HEK293 (cell line): ENCODE data around the gene FOXO3.

Experiments used
- CTCF ChIA-PET: fragments of 350-600 bp; formaldehyde crosslinking; extraction: SDS; loops from one replicate; lab custom pipeline; 2021; ENCODE audit warnings: antibody characterized with exemption; lab: Yijun Ruan, JAX
- POLR2A ChIA-PET: fragments of 300-600 bp; formaldehyde crosslinking; extraction: SDS; loops from one replicate; lab custom pipeline; 2020; ENCODE audit warnings: antibody characterized with exemption, inconsistent platforms; lab: Yijun Ruan, JAX
- H3K27ac ChIP-seq: fragments of 200-500 bp; sonication (Bioruptor generic); 2 replicates; pipeline ENCODE4 v1.5.1; 2014; ENCODE audit warnings: low read depth, low read length, control low read depth, inconsistent platforms; ENCODE audit errors: extremely low read depth
- H3K36me3 ChIP-seq, 2 experiments: fragments of 200-500 bp in 1 of 2; sonication (Bioruptor generic) in 1 of 2; 1 replicate in 1 of 2; 2 replicates in 1 of 2; pipeline ENCODE4 v1.5.1; 2014 to 2017; ENCODE audit warnings: inconsistent platforms in 2 of 2, low read length in 2 of 2; ENCODE audit not compliant: control insufficient read depth in 2 of 2, insufficient read depth in 1 of 2
- H3K4me1 ChIP-seq: fragments of 200-500 bp; sonication (Bioruptor generic); 2 replicates; pipeline ENCODE4 v1.5.1; 2014; ENCODE audit warnings: mild to moderate bottlenecking, low read length, inconsistent platforms; ENCODE audit not compliant: control insufficient read depth, insufficient read depth
- H3K4me3 ChIP-seq: 2 replicates; pipeline ENCODE4 v1.5.1; 2011; ENCODE audit warnings: low read depth, mild to moderate bottlenecking, control low read depth, low read length, moderate library complexity
- H3K9me3 ChIP-seq: fragments of 200-500 bp; sonication (Bioruptor generic); 2 replicates; pipeline ENCODE4 v1.5.1; 2014; ENCODE audit warnings: low read depth, low read length, inconsistent platforms; ENCODE audit not compliant: control insufficient read depth, insufficient read depth
- EGR2 ChIP-seq: fragments of 450-650 bp; formaldehyde crosslinking; IDR thresholded peaks from 2 replicates; pipeline ENCODE4 v1.5.1; 2016; ENCODE audit warnings: low read depth, missing biosample characterization, missing genetic modification characterization
- KLF8 ChIP-seq: fragments of 450-650 bp; formaldehyde crosslinking; IDR thresholded peaks from 2 replicates; pipeline ENCODE4 v1.5.1; 2016; ENCODE audit warnings: missing biosample characterization, missing genetic modification characterization
- KLF9 ChIP-seq: fragments of 450-650 bp; formaldehyde crosslinking; IDR thresholded peaks from 2 replicates; pipeline ENCODE4 v1.5.1; 2016; ENCODE audit warnings: missing biosample characterization, missing genetic modification characterization, low read depth
- MYNN ChIP-seq: fragments of 450-650 bp; formaldehyde crosslinking; IDR thresholded peaks from 2 replicates; pipeline ENCODE4 v1.5.1; 2016; ENCODE audit warnings: missing biosample characterization, missing genetic modification characterization, borderline replicate concordance
- PATZ1 ChIP-seq: fragments of 450-650 bp; formaldehyde crosslinking; IDR thresholded peaks from 2 replicates; pipeline ENCODE4 v1.5.1; 2016; ENCODE audit warnings: missing biosample characterization, missing genetic modification characterization
- PBX3 ChIP-seq: sonication (generic); formaldehyde crosslinking; IDR thresholded peaks from 2 replicates; pipeline ENCODE4 v1.8.1; 2022; ENCODE audit warnings: mild to moderate bottlenecking, moderate library complexity, missing genetic modification reagents
- SALL2 ChIP-seq: fragments of 450-650 bp; formaldehyde crosslinking; IDR thresholded peaks from 2 replicates; pipeline ENCODE4 v1.5.0; 2017; ENCODE audit warnings: missing biosample characterization, mild to moderate bottlenecking, missing genetic modification characterization, borderline replicate concordance
- SP2 ChIP-seq: fragments of 450-650 bp; formaldehyde crosslinking; IDR thresholded peaks from 2 replicates; pipeline ENCODE4 v1.5.1; 2016; ENCODE audit warnings: missing biosample characterization, missing genetic modification characterization
- ZNF121 ChIP-seq: fragments of 450-650 bp; formaldehyde crosslinking; IDR thresholded peaks from 2 replicates; pipeline ENCODE4 v1.5.1; 2016; ENCODE audit warnings: missing biosample characterization, missing genetic modification characterization
- ZNF146 ChIP-seq: fragments of 450-650 bp; formaldehyde crosslinking; IDR thresholded peaks from 2 replicates; pipeline ENCODE4 v1.5.1; 2016; ENCODE audit warnings: missing biosample characterization, missing genetic modification characterization
- ZNF26 ChIP-seq: fragments of 450-650 bp; formaldehyde crosslinking; IDR thresholded peaks from 2 replicates; pipeline ENCODE4 v1.5.1; 2016; ENCODE audit warnings: missing biosample characterization, missing genetic modification characterization
- ZNF366 ChIP-seq: fragments of 450-650 bp; formaldehyde crosslinking; conservative IDR thresholded peaks from 2 replicates; pipeline ENCODE4 v1.5.1; 2016; ENCODE audit warnings: missing biosample characterization, missing genetic modification characterization
- ZNF433 ChIP-seq: fragments of 450-650 bp; formaldehyde crosslinking; IDR thresholded peaks from 2 replicates; pipeline ENCODE4 v1.5.1; 2016; ENCODE audit warnings: missing biosample characterization, missing genetic modification characterization, low read depth
- ZNF585B ChIP-seq: fragments of 450-650 bp; formaldehyde crosslinking; IDR thresholded peaks from 2 replicates; pipeline ENCODE4 v1.5.1; 2016; ENCODE audit warnings: missing biosample characterization, missing genetic modification characterization
- ZSCAN30 ChIP-seq: fragments of 450-650 bp; IDR thresholded peaks from 2 replicates; pipeline ENCODE4 v1.5.1; 2018; ENCODE audit warnings: missing biosample characterization, mild to moderate bottlenecking, missing genetic modification characterization, moderate library complexity
- TF ChIP-seq, protein P1 (sequence below): fragments of 450-650 bp; formaldehyde crosslinking; IDR thresholded peaks from 2 replicates; pipeline ENCODE4 v1.5.1; 2016; ENCODE audit warnings: missing biosample characterization, missing genetic modification characterization
- TF ChIP-seq, protein P2 (sequence below): fragments of 450-650 bp; formaldehyde crosslinking; conservative IDR thresholded peaks from 2 replicates; pipeline ENCODE4 v1.5.1; 2016; ENCODE audit warnings: low read depth, missing biosample characterization, missing genetic modification characterization
- TF ChIP-seq, protein P3 (sequence below): fragments of 450-650 bp; formaldehyde crosslinking; IDR thresholded peaks from 2 replicates; pipeline ENCODE4 v1.5.1; 2016; ENCODE audit warnings: missing biosample characterization, missing genetic modification characterization

Gene FOXO3

DNA sequence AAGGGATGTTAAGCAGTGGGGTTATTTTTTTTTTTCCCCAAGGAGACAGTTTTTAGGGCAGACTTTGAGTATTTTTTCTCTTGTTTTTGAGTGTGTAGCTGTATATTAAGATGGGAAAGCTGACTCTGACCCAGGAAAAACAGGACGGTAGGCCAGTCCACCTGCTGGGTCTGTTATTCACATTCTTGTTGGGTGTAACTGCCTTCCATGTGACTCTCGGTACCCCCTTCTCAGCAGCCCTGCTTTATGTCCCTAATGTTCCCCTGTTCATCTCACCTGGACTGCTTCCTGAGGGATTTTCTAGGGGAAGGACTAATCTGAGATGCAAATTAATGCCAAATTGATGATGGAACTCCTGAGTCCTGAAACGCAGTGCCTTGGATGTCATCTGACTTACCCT is 21.9 kb downstream of the FOXO3 start:
- H3K4me3 ChIP-seq, result no peak overlapping the region
- CTCF ChIA-PET, result interaction anchor here (2.4 kb wide), 1 partner anchor 14 kb away, joined by 6 read pairs; no protein-coding TSS in a partner anchor
- TF ChIP-seq, protein P1, sequence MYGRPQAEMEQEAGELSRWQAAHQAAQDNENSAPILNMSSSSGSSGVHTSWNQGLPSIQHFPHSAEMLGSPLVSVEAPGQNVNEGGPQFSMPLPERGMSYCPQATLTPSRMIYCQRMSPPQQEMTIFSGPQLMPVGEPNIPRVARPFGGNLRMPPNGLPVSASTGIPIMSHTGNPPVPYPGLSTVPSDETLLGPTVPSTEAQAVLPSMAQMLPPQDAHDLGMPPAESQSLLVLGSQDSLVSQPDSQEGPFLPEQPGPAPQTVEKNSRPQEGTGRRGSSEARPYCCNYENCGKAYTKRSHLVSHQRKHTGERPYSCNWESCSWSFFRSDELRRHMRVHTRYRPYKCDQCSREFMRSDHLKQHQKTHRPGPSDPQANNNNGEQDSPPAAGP (tag by site-specific recombination), result no peak
- TF ChIP-seq KLF8 (tag by site-specific recombination) (no peak), ZNF146 (no peak)
- peaks cover 0 to 17% of the 10 kb centered on the region in 2 experiments; a peak in 1 of 3 replicates for H3K36me3 ChIP-seq
- H3K27ac ChIP-seq, result no peak overlapping the region
- H3K4me1 ChIP-seq, result peaks cover 39% of the 10 kb centered on the region
- no peaks in the 10 kb centered on the region for H3K9me3 ChIP-seq
- POLR2A ChIA-PET, result no interaction called here

- CTCF ChIA-PET, result no interaction called here
- POLR2A ChIA-PET, result no interaction called here
- TF ChIP-seq SALL2 (tag by site-specific recombination) (no peak), EGR2 (tag by site-specific recombination) (no peak), PATZ1 (tag by site-specific recombination) (no peak), SP2 (tag by site-specific recombination) (no peak), PBX3 (CRISPR knock-in tag) (no peak), ZNF585B (no peak), ZSCAN30 (tag by site-specific recombination) (no peak), ZNF121 (tag by site-specific recombination) (no peak), ZNF26 (tag by site-specific recombination) (no peak), MYNN (no peak), ZNF433 (tag by site-specific recombination) (no peak), KLF9 (tag by site-specific recombination) (no peak), ZNF366 (no peak)
- TF ChIP-seq, protein P2, sequence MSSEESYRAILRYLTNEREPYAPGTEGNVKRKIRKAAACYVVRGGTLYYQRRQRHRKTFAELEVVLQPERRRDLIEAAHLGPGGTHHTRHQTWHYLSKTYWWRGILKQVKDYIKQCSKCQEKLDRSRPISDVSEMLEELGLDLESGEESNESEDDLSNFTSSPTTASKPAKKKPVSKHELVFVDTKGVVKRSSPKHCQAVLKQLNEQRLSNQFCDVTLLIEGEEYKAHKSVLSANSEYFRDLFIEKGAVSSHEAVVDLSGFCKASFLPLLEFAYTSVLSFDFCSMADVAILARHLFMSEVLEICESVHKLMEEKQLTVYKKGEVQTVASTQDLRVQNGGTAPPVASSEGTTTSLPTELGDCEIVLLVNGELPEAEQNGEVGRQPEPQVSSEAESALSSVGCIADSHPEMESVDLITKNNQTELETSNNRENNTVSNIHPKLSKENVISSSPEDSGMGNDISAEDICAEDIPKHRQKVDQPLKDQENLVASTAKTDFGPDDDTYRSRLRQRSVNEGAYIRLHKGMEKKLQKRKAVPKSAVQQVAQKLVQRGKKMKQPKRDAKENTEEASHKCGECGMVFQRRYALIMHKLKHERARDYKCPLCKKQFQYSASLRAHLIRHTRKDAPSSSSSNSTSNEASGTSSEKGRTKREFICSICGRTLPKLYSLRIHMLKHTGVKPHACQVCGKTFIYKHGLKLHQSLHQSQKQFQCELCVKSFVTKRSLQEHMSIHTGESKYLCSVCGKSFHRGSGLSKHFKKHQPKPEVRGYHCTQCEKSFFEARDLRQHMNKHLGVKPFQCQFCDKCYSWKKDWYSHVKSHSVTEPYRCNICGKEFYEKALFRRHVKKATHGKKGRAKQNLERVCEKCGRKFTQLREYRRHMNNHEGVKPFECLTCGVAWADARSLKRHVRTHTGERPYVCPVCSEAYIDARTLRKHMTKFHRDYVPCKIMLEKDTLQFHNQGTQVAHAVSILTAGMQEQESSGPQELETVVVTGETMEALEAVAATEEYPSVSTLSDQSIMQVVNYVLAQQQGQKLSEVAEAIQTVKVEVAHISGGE, result no peak
- TF ChIP-seq, protein P3, sequence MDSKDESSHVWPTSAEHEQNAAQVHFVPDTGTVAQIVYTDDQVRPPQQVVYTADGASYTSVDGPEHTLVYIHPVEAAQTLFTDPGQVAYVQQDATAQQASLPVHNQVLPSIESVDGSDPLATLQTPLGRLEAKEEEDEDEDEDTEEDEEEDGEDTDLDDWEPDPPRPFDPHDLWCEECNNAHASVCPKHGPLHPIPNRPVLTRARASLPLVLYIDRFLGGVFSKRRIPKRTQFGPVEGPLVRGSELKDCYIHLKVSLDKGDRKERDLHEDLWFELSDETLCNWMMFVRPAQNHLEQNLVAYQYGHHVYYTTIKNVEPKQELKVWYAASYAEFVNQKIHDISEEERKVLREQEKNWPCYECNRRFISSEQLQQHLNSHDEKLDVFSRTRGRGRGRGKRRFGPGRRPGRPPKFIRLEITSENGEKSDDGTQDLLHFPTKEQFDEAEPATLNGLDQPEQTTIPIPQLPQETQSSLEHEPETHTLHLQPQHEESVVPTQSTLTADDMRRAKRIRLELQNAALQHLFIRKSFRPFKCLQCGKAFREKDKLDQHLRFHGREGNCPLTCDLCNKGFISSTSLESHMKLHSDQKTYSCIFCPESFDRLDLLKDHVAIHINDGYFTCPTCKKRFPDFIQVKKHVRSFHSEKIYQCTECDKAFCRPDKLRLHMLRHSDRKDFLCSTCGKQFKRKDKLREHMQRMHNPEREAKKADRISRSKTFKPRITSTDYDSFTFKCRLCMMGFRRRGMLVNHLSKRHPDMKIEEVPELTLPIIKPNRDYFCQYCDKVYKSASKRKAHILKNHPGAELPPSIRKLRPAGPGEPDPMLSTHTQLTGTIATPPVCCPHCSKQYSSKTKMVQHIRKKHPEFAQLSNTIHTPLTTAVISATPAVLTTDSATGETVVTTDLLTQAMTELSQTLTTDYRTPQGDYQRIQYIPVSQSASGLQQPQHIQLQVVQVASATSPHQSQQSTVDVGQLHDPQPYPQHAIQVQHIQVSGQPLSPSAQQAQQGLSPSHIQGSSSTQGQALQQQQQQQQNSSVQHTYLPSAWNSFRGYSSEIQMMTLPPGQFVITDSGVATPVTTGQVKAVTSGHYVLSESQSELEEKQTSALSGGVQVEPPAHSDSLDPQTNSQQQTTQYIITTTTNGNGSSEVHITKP (tag by site-specific recombination), result no peak
- H3K9me3 ChIP-seq, result no peaks in the 10 kb centered on the region
- no peak overlapping the region for H3K27ac ChIP-seq
- peaks cover 0 to 2% of the 10 kb centered on the region in 2 experiments; a peak in 1 of 3 replicates for H3K36me3 ChIP-seq
- H3K4me1 ChIP-seq, result peaks cover 53% of the 10 kb centered on the region
- no peak overlapping the region for H3K4me3 ChIP-seq
Measured at GRCh38 chr6:108584323-108584722, 23.6 kb downstream of the FOXO3 start.
